Karpas-422 (cell line): ENCODE data around the gene ADD1. TPM values are rescaled to one million over a fixed set of nuclear protein-coding genes. Genes with fewer than 3 reads are reported as not detected.

ENCODE experiments used
- DNase-seq: peaks from one replicate; pipeline ENCODE4 v3.0.0-alpha.2; 2015
- H2AFZ ChIP-seq: fragments of 200-600 bp; sonication (generic); 2 replicates; pipeline ENCODE4 v1.6.1; 2014; ENCODE audit warnings: antibody characterized with exemption, low read length, mixed read lengths
- H3K27ac ChIP-seq: fragments of 200-600 bp; sonication (generic); 2 replicates; pipeline ENCODE4 v1.5.1; 2014; ENCODE audit warnings: mild to moderate bottlenecking, low read length, moderate library complexity
- H3K27me3 ChIP-seq: fragments of 200-600 bp; sonication (generic); 2 replicates; pipeline ENCODE4 v1.6.1; 2014; ENCODE audit warnings: low read length, mixed read lengths
- H3K36me3 ChIP-seq: fragments of 200-600 bp; sonication (generic); 2 replicates; pipeline ENCODE4 v1.6.1; 2014; ENCODE audit warnings: low read length, mixed read lengths; ENCODE audit not compliant: insufficient read depth
- H3K4me1 ChIP-seq: fragments of 200-600 bp; sonication (generic); 2 replicates; pipeline ENCODE4 v1.6.1; 2014; ENCODE audit warnings: mild to moderate bottlenecking, low read length, mixed read lengths
- H3K4me2 ChIP-seq: fragments of 200-600 bp; sonication (generic); 2 replicates; pipeline ENCODE4 v1.6.1; 2014; ENCODE audit warnings: low read length, low read depth, mild to moderate bottlenecking; ENCODE audit not compliant: poor library complexity, severe bottlenecking
- H3K4me3 ChIP-seq: fragments of 200-600 bp; sonication (generic); 2 replicates; pipeline ENCODE4 v1.5.1; 2014; ENCODE audit warnings: mild to moderate bottlenecking, antibody characterized with exemption, low read length, mixed read lengths
- H3K79me2 ChIP-seq: fragments of 200-600 bp; sonication (generic); 2 replicates; pipeline ENCODE4 v1.6.1; 2014; ENCODE audit warnings: mild to moderate bottlenecking, low read length, mixed read lengths
- H3K9ac ChIP-seq: fragments of 200-600 bp; sonication (generic); 2 replicates; pipeline ENCODE4 v1.6.0; 2014; ENCODE audit warnings: low read length
- H3K9me2 ChIP-seq: fragments of 200-600 bp; sonication (generic), shearing (Covaris generic); replicated peaks from 2 replicates; pipeline ENCODE4 v1.6.0; 2014; ENCODE audit warnings: mild to moderate bottlenecking, low read length, moderate library complexity; ENCODE audit not compliant: insufficient read depth
- H3K9me3 ChIP-seq: fragments of 300-700, 200-600 bp; sonication (generic); 2 replicates; pipeline ENCODE4 v1.6.1; 2014; ENCODE audit warnings: low read length, mixed read lengths
- H4K20me1 ChIP-seq: fragments of 200-600 bp; sonication (generic); 2 replicates; pipeline ENCODE4 v1.6.1; 2014; ENCODE audit warnings: mild to moderate bottlenecking, antibody characterized with exemption, low read length, low read depth; ENCODE audit not compliant: insufficient read depth
- total RNA-seq: library from RNA; depleted of rRNA; stranded (reverse); fragments of >200 nt; shearing (Covaris generic); gene quantifications from 2 replicates; pipeline ENCODE4 v1.2.3, GENCODE V29; 2014; ENCODE audit warnings: low replicate concordance

ADD1 gene
- total RNA-seq, 1 experiment from 2014 or later = 69.7 TPM

- H3K4me2 ChIP-seq = no peak overlapping the region
- H3K27ac ChIP-seq = no peak overlapping the region
- peaks cover 5% of the 10 kb centered on the region; the same call in 1 of the 2 replicates for H3K79me2 ChIP-seq
- DNase-seq = no peak
- H3K9ac ChIP-seq = no peak overlapping the region
- H3K4me1 ChIP-seq = peaks cover 13% of the 10 kb centered on the region
- H3K9me2 ChIP-seq = no peaks in the 10 kb centered on the region
- H3K9me3 ChIP-seq = no peaks in the 10 kb centered on the region
- H3K4me3 ChIP-seq = no peak overlapping the region
- H4K20me1 ChIP-seq = peaks cover 25% of the 10 kb centered on the region
- H3K27me3 ChIP-seq = no peaks in the 10 kb centered on the region
- H3K36me3 ChIP-seq = peaks cover 17% of the 10 kb centered on the region; the same call in 1 of the 2 replicates
- no peak overlapping the region for H2AFZ ChIP-seq
Observed at GRCh38 chr4:2927016-2927695, 83.5 kb downstream of the ADD1 start.

GRCh38 chr4:2927696-2928075 is 84.0 kb downstream of the ADD1 start:
- no peak overlapping the region for H3K4me2 ChIP-seq
- H3K4me3 ChIP-seq = no peak overlapping the region
- H3K9me2 ChIP-seq = no peaks in the 10 kb centered on the region
- DNase-seq = no peak
- H3K9ac ChIP-seq = no peak overlapping the region
- peaks cover 5% of the 10 kb centered on the region; the same call in 1 of the 2 replicates for H3K79me2 ChIP-seq
- peaks cover 31% of the 10 kb centered on the region for H4K20me1 ChIP-seq
- H3K27ac ChIP-seq = no peak overlapping the region
- H2AFZ ChIP-seq = no peak overlapping the region
- H3K4me1 ChIP-seq = peaks cover 18% of the 10 kb centered on the region
- no peaks in the 10 kb centered on the region for H3K9me3 ChIP-seq
- no peaks in the 10 kb centered on the region for H3K27me3 ChIP-seq
- H3K36me3 ChIP-seq = peaks cover 17% of the 10 kb centered on the region; the same call in 1 of the 2 replicates

GRCh38 chr4:2928242-2929176 is 84.9 kb downstream of the ADD1 start:
- Histone ChIP-seq H3K27ac (no peak overlapping the region), H3K4me1 (peaks cover 26% of the 10 kb centered on the region)

GRCh38 chr4:2929469-2929868 is 85.8 kb downstream of the ADD1 start:
- H3K27ac ChIP-seq = no peak overlapping the region
- no peak overlapping the region for H3K4me3 ChIP-seq

More at GRCh38 chr4:2928242-2929176, 84.9 kb downstream of the ADD1 start:
- Histone ChIP-seq H3K36me3 (peaks cover 17% of the 10 kb centered on the region; the same call in 1 of the 2 replicates), H3K9ac (no peak overlapping the region), H3K4me2 (no peak overlapping the region), H3K9me2 (no peaks in the 10 kb centered on the region), H3K79me2 (peaks cover 7% of the 10 kb centered on the region; the same call in 1 of the 2 replicates), H3K9me3 (no peaks in the 10 kb centered on the region), H3K27me3 (no peaks in the 10 kb centered on the region), H4K20me1 (peaks cover 32% of the 10 kb centered on the region), H3K4me3 (no peak overlapping the region), H2AFZ (no peak overlapping the region)
- DNase-seq = no peak

GRCh38 chr4:2930135-2930757 is 86.6 kb downstream of the ADD1 start:
- Histone ChIP-seq H4K20me1 (peaks cover 28% of the 10 kb centered on the region), H2AFZ (no peak overlapping the region), H3K27ac (no peak overlapping the region), H3K36me3 (peaks cover 17% of the 10 kb centered on the region; the same call in 1 of the 2 replicates), H3K4me3 (no peak overlapping the region), H3K79me2 (peaks cover 7% of the 10 kb centered on the region; the same call in 1 of the 2 replicates), H3K9me3 (no peaks in the 10 kb centered on the region), H3K4me1 (peaks cover 29% of the 10 kb centered on the region), H3K27me3 (no peaks in the 10 kb centered on the region), H3K9ac (no peak overlapping the region), H3K9me2 (no peaks in the 10 kb centered on the region), H3K4me2 (no peak overlapping the region)
- DNase-seq = no peak

More at GRCh38 chr4:2929469-2929868, 85.8 kb downstream of the ADD1 start:
- no peaks in the 10 kb centered on the region for H3K9me3 ChIP-seq
- H3K4me2 ChIP-seq = no peak overlapping the region
- H3K4me1 ChIP-seq = peaks cover 29% of the 10 kb centered on the region
- no peak overlapping the region for H3K9ac ChIP-seq
- no peak for DNase-seq
- H3K79me2 ChIP-seq = peaks cover 7% of the 10 kb centered on the region; the same call in 1 of the 2 replicates
- no peaks in the 10 kb centered on the region for H3K9me2 ChIP-seq
- H2AFZ ChIP-seq = no peak overlapping the region
- H4K20me1 ChIP-seq = peaks cover 29% of the 10 kb centered on the region
- peaks cover 17% of the 10 kb centered on the region; the same call in 1 of the 2 replicates for H3K36me3 ChIP-seq
- no peaks in the 10 kb centered on the region for H3K27me3 ChIP-seq

- DNase-seq = no peak
- Histone ChIP-seq H3K36me3 (peaks cover 17% of the 10 kb centered on the region; the same call in 1 of the 2 replicates), H4K20me1 (peaks cover 28% of the 10 kb centered on the region)
Observed at GRCh38 chr4:2930758-2931511, 87.3 kb downstream of the ADD1 start.

GRCh38 chr4:2931512-2932301 is 88.1 kb downstream of the ADD1 start:
- Histone ChIP-seq H3K27me3 (no peaks in the 10 kb centered on the region), H3K4me1 (peaks cover 42% of the 10 kb centered on the region), H3K9ac (peak overlapping the region; percentile 87), H3K79me2 (peaks cover 13% of the 10 kb centered on the region; the same call in 1 of the 2 replicates), H3K4me2 (peak overlapping the region; percentile 88), H4K20me1 (peaks cover 28% of the 10 kb centered on the region), H3K9me2 (no peaks in the 10 kb centered on the region), H3K27ac (peak overlapping the region; percentile 81), H3K9me3 (no peaks in the 10 kb centered on the region), H2AFZ (no peak overlapping the region), H3K36me3 (peaks cover 17% of the 10 kb centered on the region; the same call in 1 of the 2 replicates), H3K4me3 (peak overlapping the region; percentile 81)
- peak; percentile 93 for DNase-seq

More at GRCh38 chr4:2930758-2931511, 87.3 kb downstream of the ADD1 start:
- Histone ChIP-seq H3K4me1 (peaks cover 34% of the 10 kb centered on the region), H3K27ac (peak overlapping the region; percentile 81), H3K79me2 (peaks cover 13% of the 10 kb centered on the region; the same call in 1 of the 2 replicates), H2AFZ (no peak overlapping the region), H3K4me3 (peak overlapping the region; percentile 81), H3K9me3 (no peaks in the 10 kb centered on the region), H3K9ac (peak overlapping the region; percentile 87), H3K4me2 (peak overlapping the region; percentile 88), H3K9me2 (no peaks in the 10 kb centered on the region), H3K27me3 (no peaks in the 10 kb centered on the region)
